Kidney capillary endothelial cell (primary cell): ENCODE data around the gene CCNK.

ENCODE experiments used
- DNase-seq: peaks from one replicate; pipeline ENCODE4 v3.0.0-alpha.2; 2018; ENCODE audit warnings: low spot score

CCNK gene

DNA sequence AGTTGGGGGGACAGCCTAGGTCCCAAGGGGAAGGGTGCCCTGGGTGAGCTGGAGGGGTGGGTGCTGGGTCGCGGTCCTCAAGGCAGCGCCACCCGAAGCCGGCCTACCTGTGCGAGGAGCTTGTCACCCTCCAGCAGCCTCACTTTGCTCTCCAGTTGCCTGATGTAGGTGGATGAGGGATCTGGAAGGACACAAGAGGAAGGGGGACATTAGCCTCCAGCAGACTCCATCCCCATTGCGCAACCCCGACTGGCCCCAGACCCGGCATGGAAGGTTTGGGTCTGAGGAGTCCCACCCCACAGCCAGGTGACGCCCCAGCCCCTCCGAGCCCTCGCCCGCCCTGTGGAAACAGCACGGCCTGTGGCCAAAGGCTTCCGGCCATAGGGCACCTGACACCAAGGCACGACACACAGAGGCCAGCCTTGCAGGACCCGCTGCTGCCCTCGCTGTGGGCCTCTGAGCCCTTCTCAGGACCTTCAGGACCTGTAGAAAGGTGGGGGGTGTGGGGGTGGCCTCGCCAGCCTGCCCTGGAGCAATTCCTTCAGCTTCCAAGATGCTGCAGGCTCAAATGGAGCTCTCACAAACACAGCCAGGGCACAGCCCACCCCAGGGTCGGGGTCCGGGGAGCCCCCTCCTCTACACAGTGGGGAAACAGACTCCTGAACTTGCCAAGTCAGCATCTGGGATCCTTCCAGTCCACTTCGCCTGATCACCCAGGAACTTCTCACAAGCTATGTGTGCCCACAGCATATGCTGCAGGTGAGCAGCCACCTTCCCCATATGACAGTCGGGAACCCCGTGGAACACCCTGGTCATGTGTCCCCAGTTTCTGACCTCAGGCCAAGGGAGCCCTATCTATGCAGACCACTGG lies 54.9 kb downstream of the CCNK start:
- no peak for DNase-seq

DNA sequence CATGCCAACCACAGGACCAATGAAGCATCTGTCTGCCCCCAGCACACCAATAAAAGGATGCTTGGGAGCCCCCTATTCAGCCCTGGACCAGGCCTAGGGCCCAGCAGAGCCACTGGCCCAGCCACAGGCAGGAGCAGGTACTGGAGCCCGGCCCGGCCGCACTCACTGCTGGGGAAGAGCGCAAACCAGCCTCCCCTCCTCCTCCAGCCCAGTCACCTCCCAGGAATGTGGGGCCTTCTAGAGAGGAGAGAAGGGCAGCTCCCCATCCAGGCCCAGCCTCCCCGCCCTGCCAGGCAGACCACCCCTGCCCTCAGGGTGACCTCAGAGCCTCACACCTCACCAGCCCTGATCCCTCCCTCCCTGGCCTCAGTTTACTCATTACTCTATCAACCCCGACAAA lies 56.2 kb downstream of the CCNK start:
- no peak for DNase-seq

DNA sequence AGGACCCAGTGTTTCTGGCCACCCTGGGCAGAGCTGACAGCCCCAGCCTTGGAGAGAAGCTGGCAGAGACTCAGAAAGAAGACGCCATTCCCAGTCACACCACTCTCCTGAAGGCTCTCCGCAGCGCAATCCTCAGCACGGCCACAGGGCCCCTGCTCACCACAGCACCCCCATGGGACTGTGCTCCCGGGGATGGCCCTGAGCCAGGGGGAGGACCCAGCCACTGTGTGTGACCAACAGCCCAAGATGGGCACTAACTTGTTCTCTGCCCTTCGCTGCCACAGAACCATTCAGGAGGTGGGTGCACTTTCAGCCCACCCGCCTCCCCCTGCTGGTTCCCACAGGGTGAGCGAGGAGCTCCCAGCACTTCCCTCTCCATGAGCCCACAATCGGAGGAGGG lies 57.1 kb downstream of the CCNK start:
- no peak for DNase-seq

- no peak for DNase-seq
Measured at GRCh38 chr14:99538733-99539132, 57.5 kb downstream of the CCNK start.

DNA sequence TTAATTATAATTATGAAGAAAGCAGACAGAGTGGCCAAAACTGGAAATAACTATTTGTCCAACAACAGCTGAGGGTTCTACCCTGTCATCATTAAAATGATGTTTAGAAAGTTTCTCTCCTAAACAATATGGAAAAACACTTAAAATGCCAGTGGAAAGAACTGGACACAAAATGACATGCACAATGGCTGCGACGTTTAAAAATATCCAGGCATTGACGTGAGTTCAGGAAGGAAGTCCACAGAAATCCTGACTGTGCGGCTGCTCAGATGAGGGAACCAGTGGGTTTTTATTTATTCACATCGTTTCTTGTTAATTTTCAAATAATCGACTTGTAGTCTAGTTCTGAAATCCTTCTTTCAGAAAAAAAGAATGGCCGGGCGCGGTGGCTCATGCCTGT lies 58.3 kb downstream of the CCNK start:
- DNase-seq, result peak; percentile 58

DNA sequence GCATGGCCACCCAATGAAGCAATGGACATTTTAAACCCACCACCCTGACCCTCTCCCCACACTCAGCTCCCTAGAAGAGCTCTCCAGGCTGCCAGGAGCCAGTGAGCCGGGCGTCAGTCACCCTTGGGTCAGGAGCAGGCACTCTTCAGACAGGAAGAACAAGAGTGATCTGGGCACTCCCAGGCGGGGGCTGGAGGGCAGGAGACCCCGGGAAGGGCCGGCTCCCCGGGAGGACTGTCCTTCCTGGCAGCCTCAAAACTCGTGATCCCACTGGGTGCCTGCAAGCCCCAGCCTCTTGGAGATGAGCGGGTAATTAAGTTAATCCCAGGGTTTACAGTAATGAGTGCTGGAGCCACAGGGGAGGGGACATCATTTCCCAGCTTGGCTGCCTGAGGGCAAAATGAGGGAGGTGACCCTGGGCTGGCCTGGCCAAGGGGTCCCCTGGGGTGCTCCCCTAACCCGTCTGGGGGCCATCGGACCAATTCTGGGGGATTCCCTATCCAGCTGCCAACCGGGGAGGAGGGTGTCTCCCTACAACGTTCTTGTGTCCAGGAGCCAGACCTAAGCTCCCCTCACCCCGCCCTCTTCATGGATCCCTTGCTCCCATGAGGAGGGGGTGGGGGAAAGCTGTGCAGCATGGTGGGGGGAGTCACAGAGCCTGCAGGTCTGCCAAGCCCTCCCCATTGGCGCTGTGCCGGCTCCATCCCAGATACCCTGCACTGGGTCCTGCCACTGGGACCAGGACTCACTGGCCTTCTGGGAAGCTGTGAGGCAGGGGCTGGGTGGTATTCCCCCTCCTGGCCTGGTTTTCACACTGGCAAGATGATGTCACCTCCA lies 59.2 kb downstream of the CCNK start:
- no peak for DNase-seq

- no peak for DNase-seq
Measured at GRCh38 chr14:99541211-99541610, 60.0 kb downstream of the CCNK start.

DNA sequence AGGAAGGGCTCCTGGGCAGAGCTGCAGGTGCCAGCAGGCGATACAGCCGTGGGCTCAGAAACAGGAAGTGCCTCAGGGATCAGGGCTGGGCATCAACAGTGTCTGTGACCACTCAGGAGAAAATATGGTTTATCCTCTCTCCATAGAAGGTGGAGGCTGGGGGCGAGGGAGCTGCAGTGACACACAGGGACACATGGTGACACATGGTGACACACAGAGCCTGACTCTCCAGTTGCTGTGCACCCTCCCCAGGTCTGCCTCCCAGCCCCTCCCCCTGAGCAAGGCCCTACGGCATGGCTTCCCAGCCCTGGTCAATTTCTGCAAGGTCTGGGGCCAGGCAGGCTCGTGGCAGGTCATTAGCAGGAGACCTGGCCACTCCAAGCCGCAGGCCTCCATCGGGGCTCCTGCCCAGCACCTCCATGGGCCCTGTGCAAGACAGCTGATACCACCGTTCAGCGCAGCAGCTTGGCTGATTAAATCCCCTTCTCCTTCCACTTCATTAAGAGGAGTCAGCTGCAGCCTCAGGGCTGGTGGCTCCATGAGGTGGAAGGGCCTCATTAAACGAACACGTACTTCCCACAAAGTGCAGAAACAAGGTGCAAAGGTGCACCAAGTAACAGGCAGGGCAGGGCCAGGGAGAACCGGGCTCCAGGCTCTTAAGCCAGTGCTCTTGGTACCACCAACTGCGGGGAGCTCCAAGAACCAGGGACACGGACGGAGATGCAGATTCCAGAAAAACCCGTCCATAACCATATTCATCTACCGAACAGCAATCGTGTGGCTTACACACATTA lies 60.7 kb downstream of the CCNK start:
- DNase-seq, result no peak

- DNase-seq, result no peak
Measured at GRCh38 chr14:99542566-99542965, 61.4 kb downstream of the CCNK start.

DNA sequence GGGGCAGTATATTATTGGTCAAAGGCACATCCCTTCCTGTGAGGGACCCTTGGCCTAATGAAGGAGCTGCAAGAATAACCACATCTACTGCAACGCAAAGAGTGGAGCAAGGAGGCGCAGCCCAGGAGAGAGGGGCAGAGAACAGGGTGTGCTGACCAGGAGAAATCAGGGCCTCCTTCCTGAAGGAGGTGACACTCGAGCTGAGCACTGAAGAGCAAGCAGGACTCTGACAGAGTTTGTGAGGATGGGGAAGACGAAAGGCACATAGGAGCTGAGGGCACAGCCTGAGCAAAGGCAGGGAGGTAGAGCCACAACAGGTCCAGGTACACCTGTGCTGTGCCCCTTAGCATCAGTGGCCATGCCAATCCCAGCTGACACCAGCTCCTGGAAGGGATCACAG lies 62.2 kb downstream of the CCNK start:
- DNase-seq, result no peak

DNA sequence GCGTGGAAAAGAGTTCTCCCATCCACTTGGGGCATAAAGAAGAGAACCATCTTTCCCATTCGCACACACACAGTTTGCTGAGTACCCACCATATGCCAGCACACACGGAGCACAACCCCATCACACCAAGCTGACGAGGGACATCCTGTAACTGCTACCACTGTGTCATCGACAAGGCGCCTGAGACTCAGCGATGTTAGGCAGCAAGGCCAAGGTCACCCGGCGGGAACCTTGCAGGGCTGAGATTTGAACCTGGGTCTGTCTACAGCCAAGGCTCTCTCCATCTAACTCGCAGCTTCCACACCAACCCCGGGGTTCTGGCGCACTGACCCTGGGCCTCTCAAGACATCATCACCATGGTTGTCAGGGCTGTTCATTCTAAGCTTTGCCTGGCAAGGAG lies 62.8 kb downstream of the CCNK start:
- no peak for DNase-seq

GRCh38 chr14:99544991-99545390 lies 63.8 kb downstream of the CCNK start:
- no peak for DNase-seq

DNA sequence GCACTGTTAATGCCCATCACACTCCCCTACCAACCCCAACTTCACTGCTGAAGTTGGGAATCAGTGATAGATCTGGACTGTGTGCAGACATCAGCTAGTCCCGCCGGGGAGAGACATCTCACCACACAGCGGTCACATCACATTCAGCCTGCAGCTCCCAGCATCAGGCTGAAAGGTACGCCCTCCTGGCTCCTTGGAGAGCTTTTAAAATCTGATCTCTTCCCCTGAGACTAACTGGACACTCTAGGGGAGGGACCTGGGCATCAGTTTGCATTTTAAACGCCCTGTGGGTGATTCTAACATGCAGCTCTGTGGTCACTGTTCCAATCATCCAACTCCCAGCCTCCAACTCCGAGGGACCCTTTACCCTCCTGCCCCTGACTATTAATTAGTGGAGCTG lies 64.4 kb downstream of the CCNK start:
- no peak for DNase-seq

DNA sequence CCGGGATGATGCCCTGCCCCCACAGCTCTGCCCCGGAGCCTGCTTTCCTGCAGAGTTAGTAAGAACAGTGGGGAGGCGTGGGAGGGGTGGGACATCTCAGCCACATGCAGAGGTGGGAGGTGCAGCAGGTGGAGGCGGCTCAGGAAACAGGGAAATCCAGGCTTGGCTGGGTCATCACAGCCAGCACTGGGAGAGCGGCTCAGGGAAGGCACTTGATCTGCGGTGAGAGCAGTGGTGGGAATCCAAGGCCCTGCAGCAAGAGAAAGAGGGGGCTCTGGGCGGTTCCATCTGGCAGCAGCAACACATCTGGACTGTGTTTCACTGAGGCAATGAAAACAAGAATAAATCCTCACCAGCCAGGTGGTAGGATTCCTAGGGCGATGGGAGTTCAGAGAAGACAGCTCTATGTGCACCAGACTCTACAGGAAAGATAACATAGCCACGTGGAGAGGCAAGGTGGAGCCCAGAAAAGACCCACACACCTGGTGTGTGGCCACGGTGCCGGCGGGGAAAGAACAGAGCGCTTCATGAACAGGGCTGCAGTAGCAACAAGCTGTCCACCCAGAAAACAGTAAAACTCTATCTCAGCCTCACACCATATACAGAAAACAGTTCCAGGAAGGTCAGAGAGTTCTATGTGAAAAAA lies 65.1 kb downstream of the CCNK start:
- DNase-seq, result no peak

DNA sequence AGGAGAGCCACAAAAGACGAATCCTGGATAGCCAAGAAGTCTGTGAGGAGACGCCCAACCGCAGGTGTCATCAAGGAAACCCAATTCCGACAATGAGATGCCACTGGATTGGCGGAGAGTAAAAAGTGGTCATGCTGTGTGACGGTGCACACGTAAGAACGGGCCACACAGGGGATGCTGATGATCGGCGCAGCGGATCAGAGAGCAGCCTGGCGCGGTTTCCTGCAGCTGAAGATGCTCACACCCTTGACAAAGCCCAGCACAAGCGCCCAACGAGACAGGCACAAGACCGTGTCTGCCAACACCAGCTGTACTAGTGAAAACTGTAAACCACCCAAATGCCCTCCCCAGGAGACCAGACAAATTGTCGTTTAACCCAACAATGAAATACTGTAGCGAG lies 67.0 kb downstream of the CCNK start:
- no peak for DNase-seq

- DNase-seq, result no peak
Measured at GRCh38 chr14:99548871-99549515, 67.8 kb downstream of the CCNK start.

DNA sequence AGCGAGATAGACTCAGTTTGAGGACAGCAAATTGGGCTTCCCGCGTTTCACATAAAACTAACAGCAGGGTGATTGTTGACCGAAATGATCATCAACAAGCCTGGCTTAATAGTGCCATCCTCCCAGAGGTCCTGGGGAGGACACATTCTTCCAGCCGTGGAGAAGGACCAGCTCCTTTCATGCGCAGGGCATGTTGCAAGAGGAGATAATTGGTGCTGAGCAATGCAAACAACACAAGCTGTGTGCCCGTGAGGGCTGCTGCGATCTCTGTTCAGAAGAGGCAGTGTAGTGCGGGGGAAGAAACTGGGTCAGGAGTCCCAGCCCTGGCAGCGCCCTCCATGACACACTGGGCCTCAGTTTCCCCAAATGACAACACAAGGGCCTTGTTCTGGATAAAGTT lies 68.5 kb downstream of the CCNK start:
- no peak for DNase-seq

- DNase-seq, result no peak
Measured at GRCh38 chr14:99550387-99550992, 69.3 kb downstream of the CCNK start.

DNA sequence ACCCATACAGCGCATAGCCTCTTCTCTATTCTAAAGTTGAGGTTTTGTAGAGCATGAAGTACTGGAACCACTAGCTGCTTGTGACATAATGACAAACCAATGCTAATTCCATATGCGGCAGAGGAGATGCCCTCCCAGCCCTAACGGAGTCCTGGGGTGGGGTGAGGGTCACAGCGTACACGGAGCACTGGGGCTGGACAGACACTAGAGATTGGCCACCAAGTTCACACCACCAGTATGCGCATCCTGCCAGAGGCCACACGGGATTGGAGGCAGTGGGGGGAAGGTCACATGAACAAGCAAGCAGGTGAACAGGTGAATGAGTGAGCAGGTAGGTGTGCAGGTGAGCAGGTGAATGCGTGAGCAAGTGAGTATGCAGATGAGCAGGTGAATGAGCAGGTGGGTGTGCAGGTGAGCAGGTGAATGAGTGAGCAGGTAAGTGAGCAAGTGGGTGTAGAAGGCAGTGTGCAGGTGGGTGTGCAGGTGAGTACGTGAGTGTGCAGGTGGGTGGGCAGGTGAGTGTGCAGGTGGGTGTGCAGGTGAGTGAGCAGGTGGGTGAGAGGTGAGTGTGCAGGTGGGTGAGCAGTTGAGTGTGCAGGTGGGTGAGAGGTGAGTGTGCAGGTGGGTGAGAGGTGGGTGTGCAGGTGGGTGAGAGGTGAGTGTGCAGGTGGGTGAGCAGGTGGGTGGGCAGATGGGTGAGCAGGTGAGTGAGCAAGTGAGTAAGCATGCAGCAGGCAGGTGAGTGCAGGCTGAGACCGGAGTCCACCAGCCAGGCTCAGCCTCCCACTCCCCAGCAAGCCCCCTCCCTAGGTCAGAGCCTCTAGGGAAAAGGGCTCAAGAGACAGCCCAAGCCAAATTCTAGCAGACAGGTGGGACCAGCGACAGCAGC lies 70.1 kb downstream of the CCNK start:
- no peak for DNase-seq

DNA sequence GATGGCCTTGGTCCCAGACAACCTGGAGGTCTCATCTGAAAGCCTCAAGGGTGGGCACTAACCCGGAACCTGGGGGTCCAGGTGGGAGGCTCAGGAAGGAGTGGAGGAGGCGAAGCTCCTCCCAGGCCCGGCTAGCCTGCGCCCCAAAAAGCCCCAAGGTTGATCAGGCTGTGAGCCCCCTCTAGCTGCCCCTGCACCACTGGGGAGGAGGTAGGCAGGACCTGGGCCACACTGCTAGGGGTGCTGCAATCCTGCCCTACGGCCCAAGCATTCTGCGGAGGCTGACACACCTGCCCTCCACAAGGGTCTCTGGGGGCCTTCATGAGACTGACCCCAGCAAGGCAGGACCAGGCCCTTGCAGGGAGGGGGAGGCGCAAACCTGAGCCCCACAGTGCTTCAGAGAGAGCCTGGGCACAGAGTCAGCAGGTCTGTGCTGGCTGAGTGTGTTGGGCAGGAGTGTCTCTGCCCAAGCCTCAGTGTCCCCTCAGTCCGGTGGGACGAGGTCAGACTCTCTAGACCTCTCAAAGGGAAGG lies 70.9 kb downstream of the CCNK start:
- DNase-seq, result no peak
